Mucosa of gallbladder (tissue), 1 donor: ENCODE results near the gene SULT4A1. TPM values are rescaled to one million over a fixed set of nuclear protein-coding genes. Genes with fewer than 3 reads are reported as not detected.

Experiments
- DNase-seq: peaks from one replicate; pipeline ENCODE4 v3.0.0-alpha.2; 2020; ENCODE audit warnings: low spot score
- total RNA-seq: library from RNA; stranded (reverse); gene quantifications from one replicate; pipeline ENCODE4 v1.2.1, GENCODE V29; 2021
- donor health status: DM: no; HTN: no; CAD: no.

The SULT4A1 gene
- total RNA-seq, 1 donor from 2014 or later, result 0.43 TPM

DNA sequence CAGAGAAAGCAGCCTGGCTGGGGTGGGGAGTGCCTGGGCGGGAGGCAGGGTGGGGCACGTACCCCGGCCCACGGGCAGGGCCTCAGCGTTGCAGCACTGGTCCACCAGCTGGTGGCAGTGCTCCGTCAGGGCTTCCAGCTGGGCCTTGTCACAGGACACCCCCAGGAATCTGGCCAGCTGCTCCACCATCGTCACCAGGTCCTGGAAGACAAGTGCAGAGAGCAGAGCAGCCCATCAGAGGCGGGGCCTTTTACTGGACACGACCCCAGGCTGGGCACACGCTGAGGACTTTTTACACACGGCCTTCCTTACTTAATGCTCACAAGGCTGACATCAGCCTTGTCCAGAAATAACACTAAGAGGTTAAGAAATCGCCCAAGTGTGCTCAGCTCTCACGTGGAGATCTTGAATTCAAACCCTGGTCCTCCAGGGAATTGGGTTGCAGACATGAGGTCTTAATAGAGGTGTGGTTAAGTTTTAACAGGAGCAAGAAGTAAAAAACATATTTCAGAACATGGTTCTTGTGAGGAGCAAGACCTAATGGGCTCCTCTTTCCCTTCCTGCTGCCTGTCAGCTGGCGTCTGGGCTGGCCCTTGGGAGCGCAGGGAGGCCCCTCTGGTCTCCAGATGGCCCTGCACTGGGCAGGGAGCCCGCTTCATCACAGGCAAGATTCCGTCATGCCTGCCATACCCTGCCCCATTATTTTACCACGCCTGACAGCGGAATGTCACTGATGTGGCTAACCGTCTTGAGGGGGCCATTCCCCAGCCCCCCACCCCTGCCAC lies 33.1 kb downstream of the SULT4A1 start:
- DNase-seq, result no peak

- no peak for DNase-seq
Observed at GRCh38 chr22:43828725-43828997, 33.7 kb downstream of the SULT4A1 start.

- no peak for DNase-seq
Observed at GRCh38 chr22:43827926-43828724, 34.2 kb downstream of the SULT4A1 start.

GRCh38 chr22:43827003-43827735 lies 35.1 kb downstream of the SULT4A1 start:
- no peak for DNase-seq

DNA sequence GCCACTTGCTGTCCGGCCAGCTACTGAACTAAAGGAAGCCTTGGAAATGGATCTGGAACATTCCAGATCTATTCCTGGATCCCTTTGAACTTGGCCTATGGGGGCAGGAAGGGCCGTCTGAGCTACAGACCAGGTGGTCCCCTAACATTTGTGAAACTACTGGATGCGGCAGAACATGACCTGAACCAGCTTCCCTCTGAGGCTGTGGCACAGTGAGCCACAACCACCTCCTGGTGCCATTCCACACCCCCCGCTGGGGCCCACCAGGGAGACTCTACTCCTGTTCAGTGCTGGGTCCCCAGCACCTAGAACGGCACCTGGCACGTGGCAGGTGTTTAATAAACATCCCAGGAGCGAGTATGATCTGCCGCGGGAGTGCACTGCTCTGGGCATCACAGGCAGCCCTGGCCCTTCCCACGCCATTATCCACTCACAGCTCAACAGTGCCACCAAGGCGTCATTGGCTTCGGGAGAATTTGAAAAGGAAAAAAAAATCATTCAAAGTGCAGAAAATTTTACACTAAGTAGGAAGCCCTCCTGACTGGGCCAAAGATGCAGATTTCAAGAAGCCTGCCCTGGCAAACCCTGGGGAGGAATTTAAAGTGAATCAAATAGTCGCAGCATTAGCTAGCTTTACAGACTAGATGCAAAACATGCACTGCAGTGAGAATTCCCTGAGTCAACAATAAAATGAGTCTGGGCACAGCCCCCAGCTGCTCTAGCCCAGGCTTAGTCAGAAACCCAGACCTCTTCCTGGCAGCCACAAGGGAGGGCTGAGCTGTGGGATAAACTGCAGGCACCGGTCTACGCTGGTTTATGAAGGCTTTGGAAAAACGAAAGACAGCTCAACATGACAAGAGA lies 35.9 kb downstream of the SULT4A1 start:
- peak; percentile 22 for DNase-seq

DNA sequence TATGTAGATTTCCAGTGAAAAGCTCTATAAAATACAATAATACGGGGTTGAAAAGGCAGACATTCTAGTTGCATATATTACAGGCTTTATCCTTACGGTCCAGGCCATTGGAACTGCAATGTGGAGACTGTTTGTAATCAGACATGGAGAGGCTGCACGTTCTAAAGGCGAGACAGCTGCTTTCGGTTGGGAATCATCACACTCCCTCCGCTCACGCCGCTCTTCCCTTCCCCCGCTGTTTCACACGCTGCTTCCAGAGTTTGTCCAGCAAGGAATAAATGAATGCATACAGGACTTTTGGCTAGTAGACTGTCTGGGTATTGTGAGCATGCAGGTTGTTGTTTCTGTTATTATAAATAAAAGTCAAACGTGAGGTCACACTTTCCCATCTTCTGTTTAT lies 36.7 kb downstream of the SULT4A1 start:
- no peak for DNase-seq

GRCh38 chr22:43824724-43825420 lies 37.4 kb downstream of the SULT4A1 start:
- no peak for DNase-seq

DNA sequence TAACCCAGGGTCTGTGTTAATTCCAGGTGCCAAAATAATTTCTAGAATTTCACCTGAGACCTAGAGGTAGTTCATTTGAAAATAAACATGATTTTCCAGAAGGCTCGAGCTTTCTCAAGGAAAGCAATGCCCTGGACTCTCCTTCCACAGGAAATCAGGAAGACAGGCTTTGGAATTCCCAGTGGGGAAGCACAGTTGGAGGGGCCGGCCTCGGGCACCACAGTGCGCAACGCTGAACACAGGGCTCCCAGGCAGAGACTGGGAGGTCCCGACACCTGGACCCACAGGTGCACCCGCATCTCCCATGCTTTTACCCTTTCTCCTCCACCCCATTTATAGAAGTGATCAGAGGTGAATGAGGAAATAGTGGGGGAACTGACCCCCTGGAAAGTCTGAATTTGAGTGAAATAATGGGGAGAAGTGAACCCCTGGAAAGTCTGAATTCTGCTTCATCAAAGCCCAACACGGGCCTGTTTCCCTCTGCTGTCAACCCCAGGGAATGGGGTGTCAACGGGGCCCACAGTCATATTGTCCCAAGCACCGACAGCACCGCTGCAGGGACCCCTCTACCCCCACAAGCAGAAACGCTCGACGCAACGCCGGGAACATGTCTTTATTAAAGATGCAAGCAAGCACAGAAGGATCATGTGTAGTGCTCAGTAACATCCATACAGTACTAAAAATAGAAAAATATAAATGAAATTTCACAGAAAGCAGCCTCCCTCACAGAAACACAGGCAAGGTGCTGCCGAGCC lies 38.2 kb downstream of the SULT4A1 start:
- no peak for DNase-seq

DNA sequence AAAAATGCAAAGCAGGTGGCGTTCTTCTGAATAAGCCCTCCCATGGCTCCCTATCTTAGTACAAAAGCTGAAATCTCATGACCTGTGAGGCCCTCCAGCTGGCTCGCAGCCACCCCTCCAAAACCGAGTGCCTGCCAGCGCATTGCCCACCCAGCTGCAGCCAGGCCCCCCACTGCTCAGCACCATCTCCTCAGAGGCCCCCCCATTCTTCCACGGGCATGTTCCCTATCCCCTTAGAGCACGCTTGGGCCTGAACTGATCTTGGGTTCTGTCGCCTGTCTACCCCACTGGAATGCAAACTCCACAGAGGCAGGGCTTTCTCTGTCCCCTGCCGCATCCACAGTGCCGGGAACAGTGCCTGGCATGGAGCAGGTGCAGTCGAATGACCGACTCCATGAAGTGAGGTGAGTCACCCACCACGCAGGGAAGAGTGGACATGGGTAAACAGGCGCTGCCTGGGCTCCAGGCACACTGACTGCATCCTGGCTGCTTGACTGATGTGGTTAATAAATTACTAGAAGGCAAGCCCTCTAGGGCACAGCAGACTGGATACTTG lies 38.9 kb downstream of the SULT4A1 start:
- DNase-seq, result peak; percentile 70

DNA sequence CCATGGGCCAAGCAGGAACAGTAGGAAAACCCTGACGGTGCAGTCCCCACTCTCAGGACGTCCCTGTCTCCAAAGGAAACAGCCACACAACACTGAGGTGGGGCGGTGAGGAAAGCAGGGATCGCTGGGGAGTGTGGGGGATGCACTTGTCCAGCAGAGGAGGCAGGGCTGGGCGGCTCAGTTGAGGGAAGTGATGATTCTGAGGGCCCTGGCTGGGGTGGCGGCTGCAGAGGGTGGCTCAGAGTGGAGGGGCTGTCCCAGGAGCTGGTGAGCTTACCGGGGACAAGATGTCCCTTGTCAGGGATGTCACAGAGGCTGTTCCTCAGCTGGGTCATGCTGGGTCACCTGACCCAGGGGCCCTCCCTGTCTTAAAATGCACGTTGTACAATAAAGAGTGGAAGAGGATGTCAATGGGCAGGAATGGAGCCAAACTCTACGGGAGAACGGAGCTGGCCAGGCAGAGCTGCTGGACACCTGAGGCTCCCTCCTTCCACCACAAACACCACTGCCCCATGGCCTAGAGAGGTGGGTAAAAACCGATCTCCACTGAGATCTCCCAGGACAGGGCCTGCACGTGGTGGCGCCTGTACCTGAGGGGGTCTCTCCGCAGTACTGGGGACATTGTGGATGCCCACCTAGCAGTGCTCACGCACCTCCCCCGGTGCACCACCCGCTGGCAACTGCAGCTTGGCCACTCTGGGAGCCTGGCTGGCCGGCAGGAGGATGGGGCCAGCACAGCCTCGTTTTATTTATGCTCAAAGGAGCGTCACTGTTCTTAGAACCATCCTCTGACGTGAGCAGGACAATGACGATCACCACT lies 40.5 kb downstream of the SULT4A1 start:
- no peak for DNase-seq

DNA sequence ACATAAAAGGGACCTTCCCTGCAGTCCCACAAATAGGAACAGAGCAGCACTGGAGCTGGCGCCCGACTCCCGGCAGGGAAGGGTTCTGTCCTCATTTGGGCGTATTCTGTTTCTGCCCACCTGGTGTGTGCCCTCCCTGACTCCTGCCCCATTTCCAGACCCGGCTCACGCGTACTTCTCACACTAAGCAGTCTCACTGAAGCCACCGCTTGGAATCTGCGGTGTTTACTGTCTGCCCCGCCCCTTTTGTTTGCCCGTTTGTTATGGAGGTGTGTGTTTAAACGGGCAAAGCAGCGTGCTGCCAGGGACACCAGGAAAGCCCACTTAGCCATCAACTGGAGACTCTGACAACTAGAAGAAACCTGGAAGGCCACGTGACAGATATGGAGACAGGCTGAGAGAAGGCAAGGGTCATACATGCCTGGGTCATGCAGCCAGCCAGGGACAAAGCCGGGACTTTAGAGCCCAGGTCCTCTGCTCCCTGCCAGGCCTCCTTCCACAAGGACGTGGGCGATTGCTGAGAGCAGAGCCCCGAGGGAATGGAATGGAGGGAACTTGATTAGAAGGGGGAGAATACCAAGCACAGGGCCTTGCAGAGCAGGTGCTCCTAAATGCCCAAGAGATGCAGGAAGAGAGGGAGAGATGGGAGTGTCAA lies 41.5 kb downstream of the SULT4A1 start:
- DNase-seq, result no peak

GRCh38 chr22:43819931-43820640 lies 42.2 kb downstream of the SULT4A1 start:
- no peak for DNase-seq

DNA sequence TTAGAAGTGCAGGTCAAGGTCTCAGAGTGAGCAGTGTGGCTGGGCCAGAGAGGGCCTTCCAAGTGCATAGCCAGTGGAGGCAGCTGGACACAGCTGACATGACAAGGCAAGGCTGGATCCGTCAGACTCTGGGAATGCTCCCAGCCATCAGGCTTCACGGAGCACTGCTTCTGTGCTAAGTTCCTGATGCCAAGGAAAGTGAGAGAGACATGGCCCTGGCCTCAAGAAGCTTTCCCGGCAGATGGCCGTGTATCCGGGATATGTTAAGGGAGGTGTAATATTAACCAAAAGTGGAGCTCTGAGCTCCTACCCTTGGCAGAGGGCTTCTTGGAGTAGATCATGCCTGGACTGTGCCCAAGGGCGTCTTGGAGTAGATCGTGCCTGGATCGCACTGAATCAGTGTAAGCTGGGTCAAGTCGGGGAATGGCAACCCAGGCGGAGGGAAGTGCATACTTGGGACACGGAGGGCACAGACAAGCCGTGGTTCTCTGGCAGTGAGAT lies 42.8 kb downstream of the SULT4A1 start:
- no peak for DNase-seq

- no peak for DNase-seq
Observed at GRCh38 chr22:43818981-43819380, 43.3 kb downstream of the SULT4A1 start.

GRCh38 chr22:43817402-43817801 lies 44.9 kb downstream of the SULT4A1 start:
- no peak for DNase-seq

DNA sequence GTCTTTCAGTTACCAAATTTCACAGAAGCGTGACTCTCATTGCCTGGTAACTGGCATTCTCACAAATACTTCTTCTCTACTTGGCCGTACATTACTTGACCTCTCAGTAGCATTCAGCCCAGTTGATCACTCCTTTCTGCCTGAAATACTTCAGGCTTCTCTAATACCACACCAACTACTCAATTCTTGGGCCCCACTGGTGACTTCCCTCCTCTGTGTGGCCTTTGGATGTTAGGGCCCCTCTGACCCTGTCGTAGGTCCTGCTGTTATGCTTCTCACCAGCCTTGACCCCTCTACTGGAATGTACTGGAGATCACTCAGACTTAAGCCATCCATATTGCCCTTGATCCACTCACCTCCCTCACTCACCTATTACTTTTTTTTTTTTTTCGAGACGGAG lies 48.0 kb downstream of the SULT4A1 start:
- no peak for DNase-seq

GRCh38 chr22:43812890-43813289 lies 49.4 kb downstream of the SULT4A1 start:
- no peak for DNase-seq
